ENCODE measurements around the gene TMEM14B.
"Not testable (repeated sequence)": the region's sequence is repeated elsewhere in the genome, so short reads cannot be mapped to it uniquely, and the experiment has no call there.

Gene TMEM14B

GRCh38 chr6:10746915-10747250 is 722 bp upstream of the TMEM14B start:
- no peak for DNase-seq (ENCODE audit: low read depth, low spot score)

GRCh38 chr6:10749734-10750133 is 2.1 kb downstream of the TMEM14B start:
- DNase-seq (ENCODE audit: low read depth, low spot score), result no peak

DNA sequence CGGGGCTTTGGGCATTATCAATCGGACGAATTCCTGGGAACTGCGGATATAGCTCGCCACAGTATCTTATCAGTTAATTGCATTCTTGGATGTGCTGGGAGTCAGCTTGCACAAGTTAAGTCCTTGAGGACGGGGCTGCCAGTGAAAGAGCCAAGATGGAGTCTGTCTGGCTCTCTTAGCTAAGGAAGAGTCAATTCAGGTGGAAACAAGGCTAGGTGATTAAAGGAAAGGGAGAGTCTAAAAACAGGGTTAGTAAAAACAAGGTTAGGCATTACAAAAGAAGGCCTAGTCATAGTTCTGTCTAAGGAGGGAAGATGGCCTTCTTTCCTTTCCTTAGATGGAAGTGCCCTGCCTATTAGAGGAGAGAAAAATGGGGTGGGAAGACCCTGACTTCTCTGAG is 3.0 kb downstream of the TMEM14B start:
- DNase-seq (ENCODE audit: low read depth, low spot score), result not testable (repeated sequence)

DNA sequence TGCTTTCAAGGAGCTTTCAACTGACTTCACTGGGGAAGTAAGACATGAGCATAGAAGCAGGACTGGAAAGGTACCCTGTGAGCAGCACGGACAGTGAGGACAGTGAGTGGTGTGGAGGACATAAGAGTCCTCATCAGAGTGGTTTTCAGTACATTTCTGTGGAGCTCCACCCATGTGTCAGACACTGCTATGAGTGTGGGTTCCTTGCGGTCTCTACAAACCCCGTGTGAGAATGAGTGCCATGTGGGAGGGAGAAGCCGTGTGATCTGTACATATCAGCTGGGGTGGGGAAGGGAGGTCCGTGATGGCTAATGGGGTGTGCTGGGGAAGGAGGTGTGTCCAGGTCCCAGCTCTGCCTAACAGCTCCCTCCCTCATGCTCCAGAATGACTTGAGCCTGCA is 4.2 kb downstream of the TMEM14B start:
- DNase-seq (ENCODE audit: low read depth, low spot score), result not testable (repeated sequence)

DNA sequence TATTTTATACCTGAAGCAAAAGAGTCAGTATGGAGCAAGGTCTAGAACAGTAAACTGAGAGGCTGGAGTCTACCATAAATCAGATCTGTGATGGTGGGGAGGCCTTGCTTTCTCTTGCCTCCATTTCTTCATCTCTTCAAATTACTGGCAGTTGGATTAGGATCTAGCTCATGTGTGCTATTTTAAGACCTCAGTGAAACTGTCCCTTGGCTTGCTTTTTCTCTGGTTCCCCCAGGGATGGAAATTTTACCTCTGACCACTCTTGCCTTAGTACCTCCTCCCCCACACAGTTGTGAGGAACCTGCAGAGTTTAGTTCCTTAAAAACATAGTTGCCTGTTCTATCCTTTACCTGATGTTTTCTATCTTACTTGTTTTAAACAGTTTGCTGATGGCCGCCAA is 8.5 kb downstream of the TMEM14B start:
- no peak for DNase-seq (ENCODE audit: low read depth, low spot score)

GRCh38 chr6:10759312-10759839 is 11.8 kb downstream of the TMEM14B start:
- DNase-seq (ENCODE audit: low read depth, low spot score), result peak; percentile 64

GRCh38 chr6:10759884-10760329 is 12.3 kb downstream of the TMEM14B start:
- no peak for DNase-seq (ENCODE audit: low read depth, low spot score)

DNA sequence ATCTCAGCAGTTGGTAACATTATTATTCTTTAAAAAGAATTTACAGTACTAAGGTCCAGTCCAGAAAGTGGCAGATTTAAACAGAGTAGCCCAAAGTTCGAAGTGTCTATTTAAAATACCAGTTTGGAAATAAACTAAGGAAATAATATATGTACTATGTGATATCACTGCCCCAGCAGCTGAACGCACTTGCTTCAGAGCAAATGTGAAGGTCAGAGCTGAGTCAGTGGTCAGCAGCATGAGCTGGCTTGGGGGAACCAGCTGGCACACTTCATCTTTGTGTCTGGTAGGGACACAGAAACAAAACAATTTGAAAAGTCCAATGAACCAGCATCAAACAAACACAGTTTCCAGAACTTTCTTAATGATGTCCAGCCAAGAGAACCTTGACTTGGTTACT is 15.4 kb downstream of the TMEM14B start:
- no peak for DNase-seq (ENCODE audit: low read depth, low spot score)

GRCh38 chr6:10769419-10769818 is 21.8 kb downstream of the TMEM14B start:
- DNase-seq (ENCODE audit: low read depth, low spot score), result no peak

GRCh38 chr6:10771371-10771894 is 23.8 kb downstream of the TMEM14B start:
- DNase-seq (ENCODE audit: low read depth, low spot score), result no peak

DNA sequence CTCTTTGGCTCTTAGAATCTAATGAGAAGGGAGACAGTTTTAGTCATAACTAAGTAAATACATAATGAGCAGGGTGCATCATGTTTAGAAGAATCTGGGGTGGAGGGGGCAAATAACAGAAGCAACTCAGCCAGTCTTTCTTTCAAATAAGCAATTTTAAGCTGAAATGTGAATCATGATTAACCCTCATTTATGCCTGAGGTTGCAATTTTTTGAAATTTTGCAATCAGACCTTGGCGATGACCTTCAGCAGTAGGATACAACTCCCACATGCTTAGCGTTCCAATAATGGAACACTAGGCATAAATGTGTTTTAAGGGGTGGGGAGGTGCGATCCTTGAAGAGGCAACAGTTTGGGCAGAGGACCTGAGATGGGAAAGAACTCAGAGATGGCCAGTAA is 30.6 kb downstream of the TMEM14B start:
- DNase-seq (ENCODE audit: low read depth, low spot score), result no peak

DNA sequence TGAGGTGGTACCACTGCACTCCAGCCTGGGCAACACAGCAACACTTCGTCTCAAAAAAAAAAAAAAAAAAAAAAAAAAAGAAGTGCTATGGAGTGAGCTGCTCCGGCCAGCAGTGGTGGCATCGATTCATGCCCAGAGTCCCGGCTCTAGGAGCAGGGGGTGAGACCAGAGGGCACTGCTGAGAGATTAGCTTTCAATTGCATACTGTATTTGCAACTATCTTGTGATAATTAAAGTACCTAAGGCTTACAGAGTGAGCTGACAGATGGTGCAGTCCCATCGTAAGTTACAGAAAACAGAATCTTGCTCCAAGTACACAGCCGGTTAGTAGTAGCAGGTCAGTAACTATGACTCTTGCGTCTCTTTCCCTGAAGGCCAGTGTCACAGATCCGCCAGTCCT is 31.5 kb downstream of the TMEM14B start:
- no peak for DNase-seq (ENCODE audit: low read depth, low spot score)

DNA sequence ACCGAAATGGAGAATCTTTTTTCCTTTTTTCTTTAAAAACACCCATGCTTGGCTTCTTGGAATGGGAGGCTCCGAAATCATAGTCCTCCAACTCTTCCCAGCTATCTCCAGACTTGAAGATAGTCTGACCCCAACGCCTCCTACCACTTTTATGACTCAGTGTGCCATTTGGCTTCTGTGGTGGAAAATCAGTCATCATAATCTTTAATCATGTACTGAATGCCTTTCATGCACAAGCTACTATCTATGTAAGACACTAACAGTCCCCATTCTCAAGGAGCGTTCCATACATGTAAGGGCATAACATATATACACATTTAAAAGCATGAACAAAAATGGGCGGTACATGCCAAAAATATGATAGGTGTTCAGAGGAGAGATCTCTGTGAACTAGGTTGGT is 44.1 kb downstream of the TMEM14B start:
- no peak for DNase-seq (ENCODE audit: low read depth, low spot score)

DNA sequence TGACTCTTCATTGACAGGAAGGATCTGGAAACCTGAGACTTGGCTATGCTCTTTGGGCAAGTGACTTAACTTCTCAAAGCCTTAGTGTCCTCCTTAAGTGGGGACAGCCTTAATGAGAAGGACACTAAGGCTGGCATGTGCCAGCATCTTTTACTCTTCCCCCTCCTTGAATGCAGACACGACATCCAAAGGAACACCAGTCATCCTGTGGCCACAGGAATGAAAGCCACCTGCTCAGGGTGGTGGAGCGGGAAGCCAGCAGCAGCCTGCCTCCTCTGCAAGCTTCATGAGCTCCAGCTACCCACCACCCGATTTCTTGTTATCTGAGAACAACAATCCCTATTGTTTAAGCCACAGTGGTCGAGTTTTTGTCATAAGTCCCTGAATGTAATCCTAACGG is 44.5 kb downstream of the TMEM14B start:
- DNase-seq (ENCODE audit: low read depth, low spot score), result no peak

DNA sequence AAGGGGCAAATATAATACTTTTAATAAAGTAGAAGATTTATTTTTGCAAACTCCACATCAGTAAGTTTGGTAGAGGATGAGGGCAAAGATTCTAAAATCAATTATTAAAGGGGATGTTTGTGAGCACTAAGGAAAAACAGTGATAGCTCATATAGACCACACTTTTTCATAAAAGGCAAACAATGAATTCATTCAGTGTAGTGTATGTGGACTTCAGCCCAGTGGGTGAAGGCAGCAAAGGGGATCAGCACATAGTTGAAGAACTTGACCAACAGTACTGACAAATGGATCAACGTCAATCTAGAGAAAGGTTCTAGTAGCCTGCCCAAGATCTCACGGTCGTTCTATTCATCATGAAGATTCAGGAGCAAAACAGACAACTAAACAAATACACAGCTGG is 45.4 kb downstream of the TMEM14B start:
- DNase-seq (ENCODE audit: low read depth, low spot score), result no peak

DNA sequence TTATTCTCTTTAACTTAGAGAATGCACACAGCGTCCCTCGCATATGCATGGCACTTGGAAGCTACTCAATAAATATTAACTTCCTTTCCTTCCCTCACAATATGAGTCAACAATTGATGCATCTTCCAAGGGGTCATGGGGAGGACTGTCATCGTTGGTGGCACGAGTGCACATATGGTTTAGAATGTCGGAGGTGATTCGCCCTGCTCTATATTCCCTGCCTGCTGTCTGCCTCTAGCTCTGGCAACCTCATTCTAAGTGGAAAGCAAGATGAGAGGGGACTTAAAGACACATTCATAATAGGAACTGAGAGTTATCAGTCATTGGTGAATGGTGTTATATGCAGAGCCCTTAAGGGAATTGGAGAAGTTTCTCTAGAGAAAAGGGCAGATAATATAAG is 46.1 kb downstream of the TMEM14B start:
- DNase-seq (ENCODE audit: low read depth, low spot score), result no peak

GRCh38 chr6:10794239-10794638 is 46.6 kb downstream of the TMEM14B start:
- DNase-seq (ENCODE audit: low read depth, low spot score), result no peak

DNA sequence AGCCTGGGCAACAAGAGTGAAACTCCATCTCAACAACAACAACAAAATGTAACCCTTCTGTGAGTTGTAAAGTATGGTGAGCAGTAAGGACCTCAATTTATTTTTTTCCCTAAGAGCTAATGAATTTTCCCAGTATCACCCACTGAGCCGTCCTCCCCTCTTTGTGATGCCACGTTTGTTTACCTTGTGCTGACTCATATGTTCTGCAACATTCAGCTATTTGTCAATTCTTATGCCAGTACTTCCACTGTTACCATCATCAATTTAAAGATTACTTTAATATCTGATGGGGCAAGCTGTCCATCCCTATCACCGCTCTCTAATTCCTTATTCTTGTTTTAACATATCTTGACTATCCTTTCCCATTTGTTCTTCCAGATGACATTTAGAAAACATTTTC is 53.2 kb downstream of the TMEM14B start:
- no peak for DNase-seq (ENCODE audit: low read depth, low spot score)

- DNase-seq (ENCODE audit: low read depth, low spot score), result peak; percentile 12
These were observed 53.7 kb downstream of the TMEM14B start for GRCh38 chr6:10801224-10801848.

Data from iPS DF 19.7 (cell line).